GM12874 (cell line): Measurements from ENCODE around the gene KIAA0319L.

Experiments used
- TF ChIP-seq, protein P1 (sequence below): IDR thresholded peaks from 2 replicates; pipeline ENCODE4 v1.5.1; 2011; ENCODE audit warnings: low read depth, mild to moderate bottlenecking, control low read depth, low read length, moderate library complexity; ENCODE audit not compliant: insufficient read depth

Gene KIAA0319L

DNA sequence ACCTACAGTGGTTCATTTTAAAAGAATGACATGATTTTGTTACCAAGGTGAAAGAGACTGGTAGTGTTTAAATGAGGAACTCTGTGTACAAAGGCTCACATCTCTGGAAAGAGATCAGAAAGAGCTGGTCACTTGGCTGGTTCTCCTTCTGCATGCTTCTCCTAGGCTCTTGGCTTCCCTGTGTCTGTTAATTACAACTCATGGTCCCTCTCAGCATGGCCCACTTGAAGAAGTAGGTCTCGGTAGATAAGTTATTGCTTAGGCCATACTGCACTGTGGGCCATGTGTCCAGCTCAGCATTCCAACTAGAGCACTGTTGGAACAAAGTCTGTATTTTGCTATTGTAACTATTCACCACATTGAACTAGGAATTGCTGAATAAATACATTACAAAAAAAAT is 91.1 kb downstream of the KIAA0319L start:
- TF ChIP-seq, protein P1, sequence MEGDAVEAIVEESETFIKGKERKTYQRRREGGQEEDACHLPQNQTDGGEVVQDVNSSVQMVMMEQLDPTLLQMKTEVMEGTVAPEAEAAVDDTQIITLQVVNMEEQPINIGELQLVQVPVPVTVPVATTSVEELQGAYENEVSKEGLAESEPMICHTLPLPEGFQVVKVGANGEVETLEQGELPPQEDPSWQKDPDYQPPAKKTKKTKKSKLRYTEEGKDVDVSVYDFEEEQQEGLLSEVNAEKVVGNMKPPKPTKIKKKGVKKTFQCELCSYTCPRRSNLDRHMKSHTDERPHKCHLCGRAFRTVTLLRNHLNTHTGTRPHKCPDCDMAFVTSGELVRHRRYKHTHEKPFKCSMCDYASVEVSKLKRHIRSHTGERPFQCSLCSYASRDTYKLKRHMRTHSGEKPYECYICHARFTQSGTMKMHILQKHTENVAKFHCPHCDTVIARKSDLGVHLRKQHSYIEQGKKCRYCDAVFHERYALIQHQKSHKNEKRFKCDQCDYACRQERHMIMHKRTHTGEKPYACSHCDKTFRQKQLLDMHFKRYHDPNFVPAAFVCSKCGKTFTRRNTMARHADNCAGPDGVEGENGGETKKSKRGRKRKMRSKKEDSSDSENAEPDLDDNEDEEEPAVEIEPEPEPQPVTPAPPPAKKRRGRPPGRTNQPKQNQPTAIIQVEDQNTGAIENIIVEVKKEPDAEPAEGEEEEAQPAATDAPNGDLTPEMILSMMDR = no peak

DNA sequence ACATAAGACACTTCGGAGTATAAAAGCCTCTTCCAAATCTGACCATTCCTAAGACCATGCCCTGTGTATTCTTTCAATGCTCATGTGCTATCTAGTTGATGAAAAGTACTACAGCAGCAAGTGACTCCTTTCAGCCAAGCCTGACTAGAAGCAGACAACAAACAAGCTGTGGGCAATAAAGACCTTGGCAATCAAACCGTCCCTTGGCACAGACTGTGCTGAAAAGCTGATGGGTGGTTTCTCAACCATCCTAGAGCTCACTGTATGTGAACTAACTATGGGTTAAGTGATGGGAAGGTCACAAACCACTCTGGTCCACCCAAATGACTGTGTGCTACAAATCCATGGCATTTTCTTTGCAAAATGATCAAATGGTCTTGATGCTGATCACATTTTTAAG is 94.0 kb downstream of the KIAA0319L start:
- TF ChIP-seq, protein P1 = no peak

DNA sequence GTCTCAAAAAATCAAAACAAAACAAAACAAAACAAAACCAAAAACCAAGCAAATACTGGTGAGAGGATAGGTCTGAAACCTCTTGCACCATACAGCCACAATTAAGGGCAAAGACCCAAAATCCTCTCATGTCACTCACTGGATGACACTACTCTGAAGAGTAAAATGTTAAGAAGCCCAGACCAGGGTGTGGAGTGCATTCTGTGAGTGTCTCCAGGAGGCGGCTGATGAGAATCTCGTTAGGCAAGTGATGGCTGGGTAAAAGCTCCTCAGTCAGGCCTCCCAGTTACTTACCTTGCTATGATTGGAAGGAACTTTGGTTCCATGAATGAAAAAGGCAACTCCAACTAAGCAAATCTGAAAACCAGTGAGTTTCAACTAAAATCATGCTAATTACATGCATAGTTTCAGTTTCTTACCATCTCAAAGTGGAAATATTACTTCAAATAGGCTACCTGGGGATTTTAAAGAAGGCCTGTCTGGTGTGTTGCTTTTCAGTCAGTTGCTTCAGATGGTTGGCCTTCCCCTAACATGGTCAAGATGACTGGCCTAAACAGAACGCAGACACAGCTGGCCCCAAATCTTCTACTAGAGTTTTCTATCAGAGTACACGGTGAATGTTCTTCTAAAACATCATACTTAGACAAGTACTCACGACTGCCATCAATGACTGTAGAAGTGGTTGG is 95.1 kb downstream of the KIAA0319L start:
- TF ChIP-seq, protein P1 = no peak

DNA sequence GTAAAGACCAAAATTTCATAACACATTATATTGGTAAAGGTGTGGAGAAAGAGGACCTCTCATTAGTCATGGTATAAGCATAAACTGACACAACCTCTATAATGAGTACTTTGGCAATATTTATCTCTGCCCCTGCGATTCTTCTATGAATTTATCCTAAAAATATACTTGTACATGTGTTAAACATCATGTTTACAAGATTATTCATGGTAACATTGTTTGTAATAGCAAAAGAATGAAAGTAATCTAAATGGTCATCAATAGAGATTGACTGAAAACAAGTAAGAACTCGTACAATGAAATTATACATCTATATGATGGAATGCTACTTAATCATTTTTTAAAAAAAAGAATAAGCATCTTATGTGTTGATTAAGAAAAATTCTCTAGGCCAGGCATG is 96.4 kb downstream of the KIAA0319L start:
- TF ChIP-seq, protein P1 = no peak

DNA sequence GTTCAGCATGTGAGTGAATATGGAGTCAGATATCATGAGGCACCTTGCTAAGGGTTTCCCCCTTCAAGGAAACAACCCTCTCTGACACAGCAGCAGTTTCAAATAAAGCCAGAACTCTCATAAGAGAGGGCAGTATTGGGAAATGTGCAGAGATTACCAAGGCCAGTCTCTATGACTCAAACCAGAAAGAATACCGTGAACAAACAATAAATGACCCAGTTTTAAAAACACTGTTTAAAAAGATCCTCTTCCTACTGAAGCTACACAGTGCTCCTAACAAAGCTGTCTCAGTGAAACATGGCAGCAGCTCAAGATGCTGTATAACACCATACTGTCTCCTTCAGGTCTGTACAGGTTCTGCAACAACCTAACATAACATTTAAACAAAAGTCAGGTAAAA is 102.6 kb downstream of the KIAA0319L start:
- TF ChIP-seq, protein P1 = no peak

DNA sequence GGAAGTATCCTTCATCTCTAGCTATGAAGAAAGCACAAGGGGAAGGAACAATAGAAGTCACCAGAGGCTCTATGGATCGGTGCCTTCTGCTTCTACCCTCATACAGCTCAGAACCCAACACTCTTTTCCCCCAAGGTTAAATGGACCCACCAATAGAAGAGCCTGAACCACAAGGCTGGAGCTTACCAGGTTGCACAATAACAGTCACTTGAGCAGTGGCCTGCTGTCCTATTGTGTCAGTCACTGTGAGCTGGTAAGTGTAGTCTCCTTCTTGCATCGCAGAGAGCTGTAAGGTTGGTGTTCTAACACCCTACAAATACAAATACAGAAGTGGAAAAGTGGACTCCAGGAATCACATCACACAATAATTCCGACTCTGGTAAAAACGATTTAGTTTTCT is 103.0 kb downstream of the KIAA0319L start:
- TF ChIP-seq, protein P1 = no peak

DNA sequence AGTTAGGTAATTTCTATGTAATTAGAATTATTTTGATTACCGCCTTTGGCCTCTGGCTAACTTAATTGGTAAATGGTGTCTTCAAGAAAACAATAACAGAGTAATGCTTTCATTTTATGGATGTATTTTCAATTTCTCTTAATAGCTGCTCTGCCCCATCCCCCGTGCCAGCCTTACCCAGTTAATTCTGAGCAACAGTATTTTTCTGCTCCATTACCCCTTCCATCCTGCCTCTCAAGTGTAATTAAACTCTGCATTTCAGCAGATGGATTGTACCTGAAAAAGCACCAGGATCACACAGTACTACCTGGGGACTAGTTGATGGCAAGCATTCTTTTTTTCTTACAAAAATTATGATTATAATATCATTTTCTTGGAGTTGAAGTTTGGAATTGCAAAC is 104.2 kb downstream of the KIAA0319L start:
- TF ChIP-seq, protein P1 = no peak
